SK-N-SH treated with all-trans-retinoic acid at 6 μM for 48 hours (cell line): ENCODE data around the gene RAD23A.

ENCODE experiments used
- ATAC-seq: fragments of 200-7000 bp; cut with Tn5 transposase; 3 replicates; pipeline ENCODE4 v1.9.1; 2020; ENCODE audit warnings: mild to moderate bottlenecking, moderate library complexity
- BACH2 ChIP-seq: fragments of 250-450 bp; sonication (Bioruptor Pico); IDR thresholded peaks from 2 replicates; pipeline ENCODE4 v1.9.0; 2021; ENCODE audit warnings: mild to moderate bottlenecking, borderline replicate concordance
- CSDC2 ChIP-seq: fragments of 250-450 bp; sonication (Bioruptor Pico); IDR thresholded peaks from 2 replicates; pipeline ENCODE4 v1.5.0; 2020; ENCODE audit warnings: mild to moderate bottlenecking, moderate library complexity
- ESRRG ChIP-seq: fragments of 250-450 bp; sonication (Bioruptor Pico); IDR thresholded peaks from 2 replicates; pipeline ENCODE4 v1.6.1; 2021; ENCODE audit warnings: mild to moderate bottlenecking
- PPARA ChIP-seq: fragments of 250-450 bp; sonication (Bioruptor Pico); IDR thresholded peaks from 2 replicates; pipeline ENCODE4 v1.5.0; 2020; ENCODE audit warnings: mild to moderate bottlenecking, borderline replicate concordance
- RARB ChIP-seq: fragments of 250-450 bp; sonication (Bioruptor Pico); IDR thresholded peaks from 2 replicates; pipeline ENCODE4 v1.8.0; 2021; ENCODE audit warnings: mild to moderate bottlenecking, moderate library complexity
- SNAI2 ChIP-seq: fragments of 250-450 bp; sonication (Bioruptor Pico); IDR thresholded peaks from 2 replicates; pipeline ENCODE4 v1.5.0; 2020; ENCODE audit warnings: mild to moderate bottlenecking, moderate library complexity
- TCF4 ChIP-seq: fragments of 250-450 bp; sonication (Bioruptor Pico); IDR thresholded peaks from 2 replicates; pipeline ENCODE4 v1.8.0; 2021; ENCODE audit warnings: mild to moderate bottlenecking, moderate library complexity, borderline replicate concordance
- TSHZ2 ChIP-seq: fragments of 250-450 bp; sonication (Bioruptor Pico); IDR thresholded peaks from 2 replicates; pipeline ENCODE4 v1.5.0; 2020; ENCODE audit warnings: mild to moderate bottlenecking, moderate library complexity
- ZC3H10 ChIP-seq: fragments of 250-450 bp; sonication (Bioruptor Pico); IDR thresholded peaks from 2 replicates; pipeline ENCODE4 v1.5.1; 2021; ENCODE audit warnings: mild to moderate bottlenecking, moderate library complexity
- ZFP30 ChIP-seq: fragments of 450-650 bp; formaldehyde crosslinking; IDR thresholded peaks from 2 replicates; pipeline ENCODE4 v1.5.0; 2022; ENCODE audit warnings: mild to moderate bottlenecking, moderate library complexity
- ZNF565 ChIP-seq: fragments of 450-650 bp; formaldehyde crosslinking; conservative IDR thresholded peaks from 2 replicates; pipeline ENCODE4 v1.5.0; 2020; ENCODE audit warnings: low read depth, mild to moderate bottlenecking, moderate library complexity
- ZNF8 ChIP-seq: fragments of 450-650 bp; formaldehyde crosslinking; IDR thresholded peaks from 2 replicates; pipeline ENCODE4 v1.5.0; 2020; ENCODE audit warnings: mild to moderate bottlenecking, moderate library complexity
- TF ChIP-seq, protein P1 (sequence below): fragments of 250-450 bp; sonication (Bioruptor Pico); IDR thresholded peaks from 2 replicates; pipeline ENCODE4 v1.5.1; 2021; ENCODE audit warnings: mild to moderate bottlenecking, moderate library complexity
- TF ChIP-seq, protein P2 (sequence below): fragments of 250-450 bp; sonication (Bioruptor Pico); IDR thresholded peaks from 2 replicates; pipeline ENCODE4 v1.5.1; 2020; ENCODE audit warnings: low read depth, mild to moderate bottlenecking, moderate library complexity

The RAD23A gene

DNA sequence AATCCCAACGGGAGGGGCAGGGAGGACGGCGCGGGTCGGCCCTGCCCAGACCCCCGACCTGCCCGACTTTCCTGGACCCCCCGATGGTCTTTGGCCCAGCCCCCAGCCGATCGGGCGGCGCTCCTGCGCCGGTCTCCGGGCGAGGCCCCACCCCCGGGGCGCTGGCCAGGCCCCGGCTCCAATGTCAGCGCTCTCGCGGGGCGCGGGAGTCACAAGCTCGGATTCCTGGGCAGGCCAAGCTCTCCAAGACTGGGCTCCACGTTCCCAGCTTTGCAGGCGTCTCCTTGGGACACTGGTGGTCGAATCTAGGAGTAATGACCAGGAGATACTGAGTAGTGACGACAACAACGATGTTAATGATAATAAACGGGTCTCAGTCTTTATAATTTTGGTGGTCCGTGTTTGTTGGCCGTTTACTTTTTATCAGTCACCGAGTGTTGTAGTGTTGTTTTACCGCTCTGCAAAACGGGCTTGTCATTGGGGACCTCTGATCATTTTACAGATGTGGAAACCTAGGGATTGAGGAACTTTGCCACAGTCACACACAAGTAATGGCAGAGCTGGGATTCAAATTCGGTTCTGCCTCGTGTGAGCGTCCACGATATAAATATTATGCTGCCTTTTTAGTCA lies 545 bp downstream of the RAD23A start:
- no peak for TF ChIP-seq PPARA (CRISPR knock-in tag)
- TF ChIP-seq, protein P1, sequence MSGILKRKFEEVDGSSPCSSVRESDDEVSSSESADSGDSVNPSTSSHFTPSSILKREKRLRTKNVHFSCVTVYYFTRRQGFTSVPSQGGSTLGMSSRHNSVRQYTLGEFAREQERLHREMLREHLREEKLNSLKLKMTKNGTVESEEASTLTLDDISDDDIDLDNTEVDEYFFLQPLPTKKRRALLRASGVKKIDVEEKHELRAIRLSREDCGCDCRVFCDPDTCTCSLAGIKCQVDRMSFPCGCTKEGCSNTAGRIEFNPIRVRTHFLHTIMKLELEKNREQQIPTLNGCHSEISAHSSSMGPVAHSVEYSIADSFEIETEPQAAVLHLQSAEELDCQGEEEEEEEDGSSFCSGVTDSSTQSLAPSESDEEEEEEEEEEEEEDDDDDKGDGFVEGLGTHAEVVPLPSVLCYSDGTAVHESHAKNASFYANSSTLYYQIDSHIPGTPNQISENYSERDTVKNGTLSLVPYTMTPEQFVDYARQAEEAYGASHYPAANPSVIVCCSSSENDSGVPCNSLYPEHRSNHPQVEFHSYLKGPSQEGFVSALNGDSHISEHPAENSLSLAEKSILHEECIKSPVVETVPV (CRISPR knock-in tag) = peak; percentile 75; the same call in 1 of the 2 replicates
- ATAC-seq = peak; percentile 85

GRCh38 chr19:12946731-12947496 lies 1.3 kb downstream of the RAD23A start:
- no peak for ATAC-seq
- no peak for TF ChIP-seq BACH2 (CRISPR knock-in tag)
- TF ChIP-seq, protein P2, sequence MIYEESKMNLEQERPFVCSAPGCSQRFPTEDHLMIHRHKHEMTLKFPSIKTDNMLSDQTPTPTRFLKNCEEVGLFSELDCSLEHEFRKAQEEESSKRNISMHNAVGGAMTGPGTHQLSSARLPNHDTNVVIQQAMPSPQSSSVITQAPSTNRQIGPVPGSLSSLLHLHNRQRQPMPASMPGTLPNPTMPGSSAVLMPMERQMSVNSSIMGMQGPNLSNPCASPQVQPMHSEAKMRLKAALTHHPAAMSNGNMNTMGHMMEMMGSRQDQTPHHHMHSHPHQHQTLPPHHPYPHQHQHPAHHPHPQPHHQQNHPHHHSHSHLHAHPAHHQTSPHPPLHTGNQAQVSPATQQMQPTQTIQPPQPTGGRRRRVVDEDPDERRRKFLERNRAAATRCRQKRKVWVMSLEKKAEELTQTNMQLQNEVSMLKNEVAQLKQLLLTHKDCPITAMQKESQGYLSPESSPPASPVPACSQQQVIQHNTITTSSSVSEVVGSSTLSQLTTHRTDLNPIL (CRISPR knock-in tag) = no peak

GRCh38 chr19:12947702-12948611 lies 2.3 kb downstream of the RAD23A start:
- no peak for ATAC-seq
- TF ChIP-seq RARB (no peak), TSHZ2 (CRISPR knock-in tag) (no peak), ESRRG (CRISPR knock-in tag) (no peak), CSDC2 (CRISPR knock-in tag) (no peak), ZC3H10 (no peak), ZNF8 (CRISPR knock-in tag) (no peak), BACH2 (CRISPR knock-in tag) (no peak), ZNF565 (CRISPR knock-in tag) (no peak), TCF4 (no peak)
- TF ChIP-seq, protein P2 (CRISPR knock-in tag) = no peak

GRCh38 chr19:12948612-12949362 lies 3.1 kb downstream of the RAD23A start:
- no peak for TF ChIP-seq ZC3H10
- no peak for TF ChIP-seq SNAI2 (CRISPR knock-in tag)
- no peak for TF ChIP-seq RARB
- TF ChIP-seq, protein P1 (CRISPR knock-in tag) = no peak
- no peak for TF ChIP-seq ZFP30 (CRISPR knock-in tag)
- ATAC-seq = no peak
